DMS 273 (cell line): ENCODE data around the gene TRMT6.

Experiments
- DNase-seq: peaks from one replicate; lab custom pipeline; 2025; ENCODE audit not compliant: unreplicated experiment; lab: John Stamatoyannopoulos, UW

The TRMT6 gene

GRCh38 chr20:5908981-5909380, 41.4 kb downstream of the TRMT6 start:
- no peak for DNase-seq

- DNase-seq = no peak
Observed at GRCh38 chr20:5900908-5901307, 49.4 kb downstream of the TRMT6 start.

- DNase-seq = no peak
Observed at GRCh38 chr20:5899444-5899843, 50.9 kb downstream of the TRMT6 start.

- DNase-seq = no peak
Observed at GRCh38 chr20:5895626-5896025, 54.7 kb downstream of the TRMT6 start.

GRCh38 chr20:5893621-5894020, 56.7 kb downstream of the TRMT6 start:
- no peak for DNase-seq

- DNase-seq = no peak
Observed at GRCh38 chr20:5893052-5893451, 57.3 kb downstream of the TRMT6 start.

GRCh38 chr20:5890773-5891441, 59.4 kb downstream of the TRMT6 start:
- no peak for DNase-seq

- no peak for DNase-seq
Observed at GRCh38 chr20:5888041-5888440, 62.3 kb downstream of the TRMT6 start.

GRCh38 chr20:5887386-5887785, 62.9 kb downstream of the TRMT6 start:
- DNase-seq = peak; percentile 20
